ENCODE measurements around the gene ABCG1. TPM values are rescaled to one million over a fixed set of nuclear protein-coding genes. Genes with fewer than 3 reads are reported as not detected.

ABCG1 gene
- total RNA-seq, 2 experiments from 2014 or later, result 22.2 to 24.6 TPM

GRCh38 chr21:42301371-42302075, 82.6 kb downstream of the ABCG1 start:
- intact Hi-C loops (cut with micrococcal nuclease), result loop anchor here (10.0 kb wide), 1 partner anchor 83 kb away; no protein-coding TSS in a partner anchor
- no peaks in the 10 kb centered on the region for H3K27me3 Mint-ChIP-seq
- no peaks in the 10 kb centered on the region for H3K9me3 Mint-ChIP-seq
- no peak overlapping the region for H3K4me3 Mint-ChIP-seq
- no peak for DNase-seq
- POLR2A ChIA-PET, result no interaction called here
- H3K36me3 Mint-ChIP-seq, result no peaks in the 10 kb centered on the region
- no peak overlapping the region for H3K27ac Mint-ChIP-seq
- H3K4me1 Mint-ChIP-seq (ENCODE audit: low read depth), result peaks cover 11% of the 10 kb centered on the region
- CTCF ChIA-PET, result interaction anchor here (0.8 to 2.1 kb wide), 3 partner anchors 9 to 137 kb away, joined by 3 to 7 read pairs (median 4); no protein-coding TSS in a partner anchor

- intact Hi-C loops (cut with micrococcal nuclease), result loop anchor here (10.0 kb wide), 1 partner anchor 83 kb away; no protein-coding TSS in a partner anchor
- Mint-ChIP-seq H3K9me3 (no peaks in the 10 kb centered on the region), H3K27me3 (no peaks in the 10 kb centered on the region), H3K4me1 (ENCODE audit: low read depth) (peaks cover 11% of the 10 kb centered on the region), H3K4me3 (no peak overlapping the region), H3K27ac (no peak overlapping the region), H3K36me3 (no peaks in the 10 kb centered on the region)
- ChIA-PET CTCF (interaction anchor here (2.1 kb wide), 1 partner anchor 8 kb away, joined by 7 read pairs; no protein-coding TSS in a partner anchor), POLR2A (no interaction called here)
- no peak for DNase-seq
Measured at GRCh38 chr21:42302076-42302650, 83.2 kb downstream of the ABCG1 start.

- intact Hi-C loops (cut with micrococcal nuclease), result loop anchor here (10.0 kb wide), 1 partner anchor 82 kb away; no protein-coding TSS in a partner anchor
- Mint-ChIP-seq H3K27me3 (peaks cover 5% of the 10 kb centered on the region), H3K4me3 (no peak overlapping the region), H3K27ac (no peak overlapping the region), H3K9me3 (no peaks in the 10 kb centered on the region), H3K4me1 (ENCODE audit: low read depth) (peaks cover 11% of the 10 kb centered on the region), H3K36me3 (no peaks in the 10 kb centered on the region)
- DNase-seq, result no peak
- ChIA-PET CTCF (no interaction called here), POLR2A (no interaction called here)
Measured at GRCh38 chr21:42302794-42303193, 83.9 kb downstream of the ABCG1 start.

- Mint-ChIP-seq H3K4me1 (ENCODE audit: low read depth) (peaks cover 11% of the 10 kb centered on the region), H3K4me3 (no peak overlapping the region), H3K27ac (no peak overlapping the region), H3K27me3 (peaks cover 5% of the 10 kb centered on the region), H3K36me3 (no peaks in the 10 kb centered on the region), H3K9me3 (no peaks in the 10 kb centered on the region)
- intact Hi-C loops (cut with micrococcal nuclease), result loop anchor here (10.0 kb wide), 1 partner anchor 81 kb away; no protein-coding TSS in a partner anchor
- CTCF ChIA-PET, result no interaction called here
- DNase-seq, result no peak
- POLR2A ChIA-PET, result no interaction called here
Measured at GRCh38 chr21:42303443-42303842, 84.5 kb downstream of the ABCG1 start.

GRCh38 chr21:42304556-42305454, 85.9 kb downstream of the ABCG1 start:
- ChIA-PET POLR2A (no interaction called here), CTCF (no interaction called here)
- Mint-ChIP-seq H3K4me1 (ENCODE audit: low read depth) (peaks cover 7% of the 10 kb centered on the region), H3K27me3 (peaks cover 5% of the 10 kb centered on the region), H3K4me3 (no peak overlapping the region), H3K9me3 (no peaks in the 10 kb centered on the region), H3K27ac (no peak overlapping the region), H3K36me3 (no peaks in the 10 kb centered on the region)
- no peak for DNase-seq
- intact Hi-C loops (cut with micrococcal nuclease), result loop anchor here (10.0 kb wide), 1 partner anchor 80 kb away; no protein-coding TSS in a partner anchor

GRCh38 chr21:42305707-42306147, 86.8 kb downstream of the ABCG1 start:
- CTCF ChIA-PET, result no interaction called here
- H3K27ac Mint-ChIP-seq, result no peak overlapping the region
- H3K9me3 Mint-ChIP-seq, result no peaks in the 10 kb centered on the region
- peaks cover 3% of the 10 kb centered on the region for H3K4me1 Mint-ChIP-seq (ENCODE audit: low read depth)
- POLR2A ChIA-PET, result no interaction called here
- intact Hi-C loops (cut with micrococcal nuclease), result loop anchor here (10.0 kb wide), 1 partner anchor 79 kb away; no protein-coding TSS in a partner anchor
- H3K4me3 Mint-ChIP-seq, result no peak overlapping the region
- H3K36me3 Mint-ChIP-seq, result no peaks in the 10 kb centered on the region
- peaks cover 5% of the 10 kb centered on the region for H3K27me3 Mint-ChIP-seq
- no peak for DNase-seq

- H3K27me3 Mint-ChIP-seq, result peaks cover 5% of the 10 kb centered on the region
- peaks cover 3% of the 10 kb centered on the region for H3K4me1 Mint-ChIP-seq (ENCODE audit: low read depth)
- H3K9me3 Mint-ChIP-seq, result no peaks in the 10 kb centered on the region
- ChIA-PET CTCF (no interaction called here), POLR2A (no interaction called here)
- intact Hi-C loops (cut with micrococcal nuclease), result loop anchor here (10.0 kb wide), 1 partner anchor 78 kb away; no protein-coding TSS in a partner anchor
- DNase-seq, result no peak
- no peak overlapping the region for H3K27ac Mint-ChIP-seq
- no peaks in the 10 kb centered on the region for H3K36me3 Mint-ChIP-seq
- no peak overlapping the region for H3K4me3 Mint-ChIP-seq
Measured at GRCh38 chr21:42306366-42307035, 87.6 kb downstream of the ABCG1 start.

- H3K4me1 Mint-ChIP-seq (ENCODE audit: low read depth), result peaks cover 3% of the 10 kb centered on the region
- ChIA-PET POLR2A (no interaction called here), CTCF (no interaction called here)
Measured at GRCh38 chr21:42307106-42307505, 88.2 kb downstream of the ABCG1 start.

GRCh38 chr21:42308161-42308913, 89.4 kb downstream of the ABCG1 start:
- ChIA-PET CTCF (interaction anchor here (1.0 to 3.8 kb wide), 11 partner anchors 11 to 144 kb away, joined by 3 to 24 read pairs (median 4); no protein-coding TSS in a partner anchor), POLR2A (no interaction called here)
- Mint-ChIP-seq H3K27me3 (peaks cover 5% of the 10 kb centered on the region), H3K27ac (no peak overlapping the region), H3K36me3 (no peaks in the 10 kb centered on the region), H3K9me3 (no peaks in the 10 kb centered on the region), H3K4me1 (ENCODE audit: low read depth) (peaks cover 3% of the 10 kb centered on the region), H3K4me3 (no peak overlapping the region)
- no peak for DNase-seq
- intact Hi-C loops (cut with micrococcal nuclease), result loop anchor here (10.0 kb wide), 1 partner anchor 76 kb away; no protein-coding TSS in a partner anchor

More at GRCh38 chr21:42307106-42307505, 88.2 kb downstream of the ABCG1 start:
- no peak for DNase-seq
- intact Hi-C loops (cut with micrococcal nuclease), result loop anchor here (10.0 kb wide), 1 partner anchor 78 kb away; no protein-coding TSS in a partner anchor
- Mint-ChIP-seq H3K9me3 (no peaks in the 10 kb centered on the region), H3K27me3 (peaks cover 5% of the 10 kb centered on the region), H3K27ac (no peak overlapping the region), H3K4me3 (no peak overlapping the region), H3K36me3 (no peaks in the 10 kb centered on the region)

GRCh38 chr21:42308914-42309752, 90.2 kb downstream of the ABCG1 start:
- Mint-ChIP-seq H3K27ac (no peak overlapping the region), H3K9me3 (no peaks in the 10 kb centered on the region), H3K4me1 (ENCODE audit: low read depth) (peaks cover 3% of the 10 kb centered on the region), H3K36me3 (no peaks in the 10 kb centered on the region), H3K27me3 (peaks cover 5% of the 10 kb centered on the region), H3K4me3 (no peak overlapping the region)
- ChIA-PET CTCF (interaction anchor here (0.6 to 4.0 kb wide), 31 partner anchors 9 to 189 kb away, joined by 3 to 34 read pairs (median 4); no protein-coding TSS in a partner anchor), POLR2A (no interaction called here)
- intact Hi-C loops (cut with micrococcal nuclease), result loop anchor here (1.0 to 10.0 kb wide), 3 partner anchors 76 to 164 kb away; no protein-coding TSS in a partner anchor
- DNase-seq, result no peak
